ENCODE measurements around the gene ZNF3.

ZNF3 gene

GRCh38 chr7:100027197-100027596, 54.3 kb downstream of the ZNF3 start:
- peaks cover 19% of the 10 kb centered on the region for H3K4me1 ChIP-seq (ENCODE audit: control insufficient read depth, insufficient read depth, low read length)
- H3K9ac ChIP-seq (ENCODE audit: low read length), result no peak overlapping the region
- no peak overlapping the region for H3K4me3 ChIP-seq (ENCODE audit: low read length)
- H3K9me3 ChIP-seq (ENCODE audit: control insufficient read depth, low read length), result no peaks in the 10 kb centered on the region
- no peaks in the 10 kb centered on the region for H3K27me3 ChIP-seq (ENCODE audit: control insufficient read depth, insufficient read depth, low read length)
- peaks cover 14% of the 10 kb centered on the region for H3K36me3 ChIP-seq (ENCODE audit: control insufficient read depth, insufficient read depth, low read length)

GRCh38 chr7:100024020-100024619, 57.4 kb downstream of the ZNF3 start:
- Histone ChIP-seq H3K4me3 (ENCODE audit: low read length) (no peak overlapping the region), H3K36me3 (ENCODE audit: control insufficient read depth, insufficient read depth, low read length) (peaks cover 9% of the 10 kb centered on the region), H3K9ac (ENCODE audit: low read length) (peak overlapping the region; percentile 28), H3K27me3 (ENCODE audit: control insufficient read depth, insufficient read depth, low read length) (no peaks in the 10 kb centered on the region), H3K9me3 (ENCODE audit: control insufficient read depth, low read length) (no peaks in the 10 kb centered on the region), H3K4me1 (ENCODE audit: control insufficient read depth, insufficient read depth, low read length) (peaks cover 48% of the 10 kb centered on the region)

GRCh38 chr7:100023526-100023925, 58.0 kb downstream of the ZNF3 start:
- H3K36me3 ChIP-seq (ENCODE audit: control insufficient read depth, insufficient read depth, low read length), result peaks cover 9% of the 10 kb centered on the region
- no peak overlapping the region for H3K4me3 ChIP-seq (ENCODE audit: low read length)
- H3K4me1 ChIP-seq (ENCODE audit: control insufficient read depth, insufficient read depth, low read length), result peaks cover 54% of the 10 kb centered on the region
- H3K9ac ChIP-seq (ENCODE audit: low read length), result peak overlapping the region; percentile 28
- no peaks in the 10 kb centered on the region for H3K27me3 ChIP-seq (ENCODE audit: control insufficient read depth, insufficient read depth, low read length)
- no peaks in the 10 kb centered on the region for H3K9me3 ChIP-seq (ENCODE audit: control insufficient read depth, low read length)

- Histone ChIP-seq H3K9ac (ENCODE audit: low read length) (peak overlapping the region; percentile 28), H3K27me3 (ENCODE audit: control insufficient read depth, insufficient read depth, low read length) (no peaks in the 10 kb centered on the region), H3K36me3 (ENCODE audit: control insufficient read depth, insufficient read depth, low read length) (peaks cover 9% of the 10 kb centered on the region), H3K4me1 (ENCODE audit: control insufficient read depth, insufficient read depth, low read length) (peaks cover 63% of the 10 kb centered on the region), H3K4me3 (ENCODE audit: low read length) (no peak overlapping the region), H3K9me3 (ENCODE audit: control insufficient read depth, low read length) (no peaks in the 10 kb centered on the region)
These were observed 58.9 kb downstream of the ZNF3 start for GRCh38 chr7:100022621-100023020.

- Histone ChIP-seq H3K4me1 (ENCODE audit: control insufficient read depth, insufficient read depth, low read length) (peaks cover 70% of the 10 kb centered on the region), H3K9ac (ENCODE audit: low read length) (peak overlapping the region; percentile 7), H3K27me3 (ENCODE audit: control insufficient read depth, insufficient read depth, low read length) (no peaks in the 10 kb centered on the region), H3K4me3 (ENCODE audit: low read length) (no peak overlapping the region), H3K9me3 (ENCODE audit: control insufficient read depth, low read length) (no peaks in the 10 kb centered on the region), H3K36me3 (ENCODE audit: control insufficient read depth, insufficient read depth, low read length) (peaks cover 12% of the 10 kb centered on the region)
These were observed 60.2 kb downstream of the ZNF3 start for GRCh38 chr7:100021297-100021696.

Measured in mucosa of stomach (tissue), 1 donor.